ENCODE measurements around the gene TSPAN17. TPM values are rescaled to one million over a fixed set of nuclear protein-coding genes. Genes with fewer than 3 reads are reported as not detected.

Gene TSPAN17
- total RNA-seq, 1 experiment from 2014 or later: 48.0 TPM

DNA sequence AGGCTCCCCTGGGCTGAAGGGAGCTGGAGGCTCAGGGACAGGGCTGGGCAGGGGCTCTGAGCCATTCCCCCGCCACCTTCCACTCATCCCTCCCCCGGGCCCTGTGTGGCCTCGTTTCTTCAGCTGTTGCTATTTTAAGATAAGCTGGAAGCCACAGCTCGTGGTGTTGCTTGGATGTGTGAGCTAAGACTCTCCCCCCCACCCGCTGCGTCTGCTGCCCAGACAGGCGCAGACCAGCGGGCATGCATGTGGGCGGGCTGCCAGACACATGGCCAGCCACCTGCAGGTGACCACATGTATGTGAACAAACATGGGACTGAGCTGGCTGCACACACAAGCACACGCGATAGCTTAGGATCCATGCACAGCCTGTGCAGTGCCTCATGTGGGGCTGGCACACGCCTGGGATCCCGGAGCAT lies 25.6 kb upstream of the TSPAN17 start:
- DNase-seq (ENCODE audit: low spot score): peak; percentile 58

DNA sequence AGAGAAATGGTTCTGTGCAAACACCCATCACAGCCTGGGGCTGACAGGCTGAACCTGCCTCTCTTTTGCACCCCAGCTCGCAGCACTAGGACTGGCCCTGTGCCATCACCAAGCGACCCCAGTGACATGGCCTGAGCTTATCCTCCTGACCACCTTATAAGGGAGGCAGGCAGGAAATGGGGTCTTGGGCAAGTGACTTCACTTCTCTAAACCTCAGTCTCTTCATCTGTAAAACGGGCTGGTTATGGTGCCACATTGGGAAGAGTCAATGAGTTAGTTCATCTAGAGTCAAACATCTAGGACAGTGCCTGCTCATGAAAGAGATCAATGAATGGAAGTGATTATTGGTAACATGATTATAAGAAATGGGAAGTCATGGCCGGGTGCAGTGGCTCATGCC lies 23.1 kb upstream of the TSPAN17 start:
- no peak for DNase-seq (ENCODE audit: low spot score)

DNA sequence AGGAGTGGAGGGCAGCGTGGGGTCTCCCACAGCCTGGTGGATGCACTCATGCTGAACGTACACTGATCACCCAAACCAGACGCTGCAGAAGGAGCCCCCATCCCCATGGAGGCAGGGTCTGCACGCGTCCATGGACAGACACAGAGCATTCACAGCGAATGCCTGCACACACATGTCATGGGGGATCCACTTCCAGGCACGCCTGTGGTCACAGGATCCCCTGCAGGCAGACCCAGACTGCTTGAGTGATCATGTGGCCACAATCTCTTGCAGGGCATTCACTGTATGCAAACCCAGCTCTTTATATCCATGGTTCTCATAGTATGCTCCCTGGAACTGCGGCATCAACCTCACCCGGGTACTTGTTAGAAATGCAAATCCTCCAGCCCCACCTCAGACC lies 22.3 kb upstream of the TSPAN17 start:
- no peak for DNase-seq (ENCODE audit: low spot score)

DNA sequence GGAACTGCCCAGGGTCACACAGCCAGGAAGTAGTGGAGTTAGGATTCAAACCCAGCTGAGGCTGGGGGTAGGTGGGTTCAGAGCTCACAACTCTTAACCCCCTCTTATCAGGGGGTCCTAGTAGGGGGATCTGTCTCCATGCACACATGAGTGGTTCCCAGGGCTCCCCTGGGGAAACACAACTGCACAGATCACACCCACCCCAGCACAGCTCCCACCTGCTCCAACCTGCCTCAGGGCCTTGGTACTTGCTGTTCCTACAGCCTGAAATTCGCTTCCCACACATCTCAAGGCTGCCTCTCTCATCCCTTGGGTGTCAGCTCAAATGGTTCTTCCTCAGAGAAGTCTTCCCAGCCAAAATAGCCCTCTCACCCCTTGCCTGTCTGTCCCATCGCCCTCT lies 21.8 kb upstream of the TSPAN17 start:
- DNase-seq (ENCODE audit: low spot score): no peak

DNA sequence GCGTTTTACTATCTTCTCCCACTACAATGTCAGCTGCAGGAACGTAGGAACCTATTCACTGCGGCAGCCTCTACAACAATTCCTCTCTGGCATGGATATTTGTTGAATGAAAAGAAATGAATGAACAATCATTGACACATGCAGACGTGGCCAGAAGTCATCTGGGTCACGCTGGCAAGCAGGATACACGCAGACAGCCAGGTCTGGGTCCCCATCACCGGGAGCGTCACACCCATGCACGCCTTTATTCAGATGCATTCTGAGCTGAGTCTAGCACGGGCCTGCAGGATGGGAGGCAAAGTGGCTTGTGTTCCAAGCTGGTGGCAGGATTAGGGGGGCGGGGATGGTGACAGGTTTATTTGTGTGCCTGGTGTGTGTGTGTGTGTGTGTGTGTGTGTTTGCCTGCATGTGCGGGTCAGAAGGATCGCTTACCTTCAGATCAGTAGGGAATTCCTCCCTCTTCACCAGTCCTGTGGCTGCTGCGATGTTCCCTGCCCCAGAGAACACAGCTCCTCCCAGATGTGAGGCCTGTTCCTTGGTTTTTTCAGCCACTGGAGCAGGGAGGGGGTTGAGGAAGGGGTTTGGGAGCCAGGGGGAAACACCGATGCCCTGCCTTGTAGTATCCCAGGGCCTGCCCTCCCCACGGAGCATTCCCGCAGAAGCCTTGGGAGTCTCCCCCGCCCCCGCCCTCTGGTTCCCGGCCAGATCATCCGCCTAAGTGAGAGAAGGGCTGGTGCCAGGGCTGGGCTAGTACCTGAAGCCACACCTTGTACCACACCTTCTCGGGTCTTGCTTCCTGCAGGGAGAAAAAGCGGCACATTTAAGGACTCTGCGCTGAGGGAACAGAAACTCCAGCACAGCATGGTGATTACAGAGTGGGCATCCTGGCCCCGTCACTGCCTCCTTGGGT lies 21.1 kb upstream of the TSPAN17 start:
- no peak for DNase-seq (ENCODE audit: low spot score)

DNA sequence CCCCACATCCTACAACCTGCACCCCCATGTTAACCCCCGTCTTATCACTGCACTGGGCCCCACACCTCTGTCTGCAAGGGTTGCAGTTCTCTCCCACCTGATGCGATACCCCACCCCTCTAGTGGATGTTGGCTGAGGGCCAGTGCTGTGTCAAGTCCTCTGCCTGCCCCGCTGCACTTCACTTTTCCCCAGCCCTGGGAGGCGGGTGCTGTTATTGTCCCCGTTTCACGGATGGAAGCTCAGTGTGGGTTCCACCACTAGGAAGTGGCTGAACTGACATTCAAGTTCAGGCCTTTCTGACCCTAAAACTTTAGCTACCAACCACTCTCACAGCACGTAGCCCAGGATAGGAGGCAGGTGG lies 20.4 kb upstream of the TSPAN17 start:
- no peak for DNase-seq (ENCODE audit: low spot score)

DNA sequence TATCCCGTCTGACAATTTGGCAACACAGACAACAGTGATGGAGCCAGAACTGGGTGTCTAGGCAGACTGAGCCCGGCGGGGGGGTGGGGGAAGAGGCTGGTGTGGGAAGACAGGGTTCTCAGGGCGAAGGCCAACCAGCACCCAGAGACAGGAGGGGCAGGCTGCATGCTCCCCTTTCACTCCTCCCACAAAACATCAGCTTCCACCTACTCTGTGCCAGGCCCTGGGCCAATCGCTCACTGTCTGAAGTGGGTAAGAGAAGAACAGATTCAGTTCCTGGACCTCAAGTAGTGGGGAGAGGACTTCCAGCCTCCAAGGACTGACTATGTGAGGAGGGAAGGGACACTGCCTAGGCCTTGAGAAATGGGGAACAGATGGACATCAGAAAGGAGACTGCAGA lies 19.7 kb upstream of the TSPAN17 start:
- DNase-seq (ENCODE audit: low spot score): no peak

DNA sequence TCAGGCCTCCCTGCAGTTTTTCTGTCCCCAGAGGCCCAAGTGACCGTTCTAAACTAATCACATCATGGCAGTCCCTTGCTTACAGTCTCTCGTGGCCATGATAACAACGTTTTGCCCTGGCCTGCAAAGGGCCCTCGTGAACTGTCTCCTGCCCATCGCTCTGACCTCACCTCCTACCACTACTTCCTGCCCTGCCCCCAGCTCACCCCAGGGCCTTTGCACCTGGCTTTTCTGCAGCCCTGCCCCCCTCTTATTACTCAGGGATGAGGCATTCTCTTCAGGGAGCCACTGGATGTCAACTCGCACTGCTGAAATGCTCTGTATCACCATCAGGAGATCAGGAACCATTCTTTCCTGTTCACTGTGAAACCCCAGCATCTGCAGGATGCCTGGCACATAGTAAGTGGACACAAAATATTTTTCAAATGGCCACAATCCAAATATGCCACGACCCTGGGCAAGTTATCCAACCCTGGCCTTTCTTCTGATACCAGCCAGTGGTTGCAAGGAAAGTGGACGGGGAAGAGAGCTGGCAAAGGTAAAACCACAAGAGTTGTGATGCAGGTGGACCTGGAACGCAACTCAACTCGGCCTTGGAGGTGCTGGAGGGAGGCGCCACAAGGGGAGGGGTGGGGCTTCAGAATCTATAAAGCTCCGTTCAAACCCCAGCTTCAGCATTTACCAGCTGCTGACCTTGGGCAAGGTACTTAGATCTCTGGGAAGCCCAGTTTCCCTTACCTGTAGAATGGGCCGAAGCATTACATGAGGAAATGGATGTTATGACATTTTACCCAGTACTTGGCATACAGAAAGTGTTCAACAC lies 18.7 kb upstream of the TSPAN17 start:
- no peak for DNase-seq (ENCODE audit: low spot score)

DNA sequence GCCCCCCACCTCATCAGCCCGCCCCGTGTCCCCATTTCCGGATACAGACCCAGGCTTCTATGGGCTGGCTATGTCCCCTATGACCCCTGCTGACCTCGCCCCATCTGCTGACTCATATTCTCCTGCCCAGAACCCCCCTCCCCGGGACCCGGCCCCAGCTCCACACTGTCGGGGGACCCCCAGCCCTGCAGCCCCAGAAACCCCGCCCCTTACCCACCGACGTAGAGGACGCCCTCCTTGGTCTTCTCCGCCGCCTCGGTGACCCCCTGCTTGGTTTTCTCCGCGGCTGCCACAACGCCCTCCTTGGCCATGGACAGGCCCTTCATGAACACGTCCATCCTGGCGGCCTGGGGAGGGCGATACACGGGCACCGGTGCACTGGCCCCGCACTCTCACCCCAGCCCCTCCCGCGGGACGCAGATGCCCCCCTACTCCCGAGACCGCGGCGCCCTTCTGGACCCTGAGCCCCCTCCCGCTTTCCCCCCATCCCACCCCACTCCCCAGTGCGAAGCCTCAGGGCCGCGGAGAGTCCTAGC lies 17.9 kb upstream of the TSPAN17 start:
- DNase-seq (ENCODE audit: low spot score): no peak

DNA sequence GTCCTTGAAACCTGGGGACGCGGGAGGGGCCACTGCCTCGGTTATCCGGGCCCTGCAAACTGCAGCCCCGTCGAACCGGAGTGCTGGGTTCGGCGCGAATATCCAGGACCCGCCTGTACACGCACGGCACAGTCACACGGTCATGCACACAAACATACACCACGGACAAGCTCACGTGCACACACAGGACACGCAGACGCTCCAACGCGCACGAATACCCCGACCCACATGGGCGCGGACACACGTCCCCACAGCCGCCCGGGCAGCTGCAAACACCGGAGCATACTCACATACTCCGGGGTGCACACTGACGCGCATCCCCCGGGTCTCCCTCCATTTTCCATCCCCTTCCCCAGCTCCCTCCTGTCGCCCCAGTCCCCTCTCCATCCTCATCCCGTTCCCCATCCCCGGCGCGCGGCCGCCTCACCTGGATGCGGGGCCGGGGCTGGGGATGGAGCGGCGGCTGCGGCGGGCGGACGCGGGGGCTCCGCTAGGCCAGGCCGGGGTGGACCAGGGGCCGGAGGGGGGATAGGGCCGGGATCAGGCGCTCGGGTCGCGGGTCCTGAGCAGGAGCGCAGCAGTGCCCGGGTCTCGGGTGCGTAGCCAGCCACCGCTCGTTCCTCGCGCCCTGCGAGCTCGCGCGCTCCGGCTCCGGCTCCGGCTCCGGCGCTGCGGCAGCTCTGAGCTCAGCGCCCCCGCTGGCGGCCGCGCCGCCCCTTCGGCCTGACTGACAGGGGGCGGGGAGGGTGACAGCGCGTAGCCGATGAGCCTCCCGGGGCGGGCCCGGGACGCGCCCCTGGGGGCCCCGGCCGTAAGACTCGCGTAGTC lies 17.2 kb upstream of the TSPAN17 start, which contains the start of the genes EIF4E1B and SNCB:
EIF4E1B (plus strand) TSS at position 823 of the 828 bp plus-strand sequence. CDS start 12,113 bp downstream, outside the sequence.
SNCB (minus strand) TSS at position 682 of the 828 bp plus-strand sequence. CDS start 880 bp downstream, outside the sequence.
- DNase-seq (ENCODE audit: low spot score): no peak

DNA sequence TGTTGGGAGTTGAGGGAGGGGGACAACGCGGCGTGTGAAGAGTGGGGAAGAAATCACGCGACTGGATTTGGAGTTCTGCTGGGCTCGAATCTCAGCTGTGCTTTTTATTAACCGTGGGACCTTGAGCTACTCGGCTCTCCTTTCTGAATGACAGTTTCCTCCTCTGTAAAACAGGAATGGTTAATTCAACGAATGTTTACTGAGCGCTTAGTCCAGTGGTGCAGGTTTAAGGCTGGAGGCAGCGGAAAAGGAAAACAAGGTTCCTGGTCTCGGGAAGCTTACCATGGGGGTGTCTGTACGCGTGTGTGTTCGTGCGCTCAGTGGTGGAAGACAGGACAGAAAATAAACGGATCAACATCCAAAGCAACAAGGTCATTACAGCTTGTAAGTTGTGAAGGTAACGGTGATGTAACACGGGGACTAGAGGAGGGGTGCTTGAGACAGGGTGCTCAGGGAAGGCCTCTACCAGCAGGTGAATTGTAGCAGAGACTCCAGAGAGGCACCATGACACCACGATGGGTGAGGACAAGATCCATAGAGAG lies 16.5 kb upstream of the TSPAN17 start:
- DNase-seq (ENCODE audit: low spot score): no peak

DNA sequence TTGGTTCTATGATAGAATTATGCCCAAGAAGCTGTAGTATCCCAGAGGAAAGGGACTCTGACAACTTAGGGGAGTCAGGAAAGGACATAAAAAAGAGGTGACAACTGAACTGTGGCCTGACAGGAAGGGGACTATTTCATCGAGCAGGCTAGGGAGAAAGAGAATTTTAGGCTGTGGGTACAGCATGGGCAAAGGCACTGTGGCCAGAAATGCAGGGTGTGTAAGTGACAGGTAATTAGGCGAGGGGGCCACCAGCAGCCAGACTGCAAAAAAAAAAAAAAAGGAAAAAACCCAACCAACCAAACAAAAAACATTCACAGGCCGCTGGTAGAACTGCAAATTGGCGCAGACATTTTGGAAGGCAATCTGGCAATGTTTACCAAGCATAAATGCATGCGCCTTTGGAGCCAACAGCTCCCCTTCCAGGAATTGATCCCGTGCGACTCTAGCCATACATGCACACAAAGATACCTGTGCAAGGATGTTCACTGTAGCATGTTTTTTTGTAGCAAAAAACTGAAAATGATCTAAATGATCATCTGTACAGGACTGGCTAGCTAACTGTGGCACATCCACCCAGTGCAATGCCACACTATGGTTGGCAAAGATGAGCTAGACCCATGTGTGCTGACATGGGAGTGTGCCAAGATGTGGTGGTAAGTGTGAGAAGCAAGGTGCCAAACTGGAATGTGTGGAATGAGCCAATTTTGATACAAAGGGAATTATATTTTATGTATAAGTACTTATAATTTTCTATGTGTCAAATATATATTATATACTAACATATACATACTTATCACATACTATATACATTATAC lies 15.7 kb upstream of the TSPAN17 start:
- DNase-seq (ENCODE audit: low spot score): no peak

DNA sequence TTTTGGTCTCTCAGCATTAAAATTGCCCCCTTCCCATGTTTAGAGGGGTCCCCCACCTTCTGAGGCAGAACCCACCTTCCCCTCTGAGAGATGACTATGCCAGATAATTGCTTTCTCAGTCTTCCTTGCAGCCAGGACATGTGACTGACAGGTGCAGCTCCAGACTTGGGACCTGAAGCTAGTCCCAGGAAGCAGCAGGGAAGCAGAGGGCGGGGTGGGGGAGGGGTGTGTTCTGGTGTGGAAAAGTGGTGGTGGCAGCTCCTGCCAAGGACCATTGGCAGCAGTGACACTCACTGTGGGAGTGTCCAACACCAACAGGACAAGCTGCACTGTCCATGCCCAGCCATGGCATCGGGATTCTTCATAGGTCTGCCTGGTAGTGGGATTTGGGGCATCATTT lies 14.5 kb upstream of the TSPAN17 start:
- DNase-seq (ENCODE audit: low spot score): no peak

DNA sequence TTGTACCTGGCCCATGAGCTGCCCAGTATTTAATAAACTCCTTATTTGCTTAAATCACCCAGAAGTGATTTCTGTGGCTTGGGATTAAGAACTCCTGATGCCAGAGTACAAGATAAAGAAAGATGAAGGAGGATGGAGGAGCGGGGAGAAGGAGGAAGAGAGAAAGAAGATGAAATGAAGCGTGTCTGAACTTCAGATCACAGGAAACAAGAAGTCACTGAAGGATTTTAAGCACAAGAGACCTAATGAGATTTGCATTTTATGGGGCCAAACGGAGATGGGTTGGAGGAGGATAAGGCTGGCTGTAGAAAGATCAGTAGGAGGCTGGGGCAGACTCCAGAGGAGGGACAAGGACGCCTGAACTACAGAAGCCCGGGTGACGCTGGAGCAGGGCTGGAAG lies 13.7 kb upstream of the TSPAN17 start:
- DNase-seq (ENCODE audit: low spot score): no peak

DNA sequence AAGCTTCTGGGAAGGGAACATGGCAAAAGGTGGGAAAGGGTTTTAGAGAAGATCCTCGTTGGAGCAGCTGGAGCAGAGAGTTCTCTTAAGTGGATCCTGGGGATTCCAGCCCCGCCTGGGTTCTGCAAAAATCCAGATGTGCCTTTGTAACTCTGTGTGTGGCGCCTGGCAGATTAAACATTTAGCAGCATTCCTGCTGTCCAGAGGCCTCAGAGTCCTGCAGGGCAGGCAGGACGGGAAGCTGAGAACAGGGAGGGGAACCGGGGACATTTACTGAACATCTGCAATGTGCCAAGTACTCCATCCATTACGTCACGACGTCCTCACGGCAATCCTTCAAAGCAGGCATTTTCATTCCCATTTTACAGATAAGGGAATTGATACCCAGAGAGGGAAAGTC lies 10.9 kb upstream of the TSPAN17 start:
- DNase-seq (ENCODE audit: low spot score): no peak

DNA sequence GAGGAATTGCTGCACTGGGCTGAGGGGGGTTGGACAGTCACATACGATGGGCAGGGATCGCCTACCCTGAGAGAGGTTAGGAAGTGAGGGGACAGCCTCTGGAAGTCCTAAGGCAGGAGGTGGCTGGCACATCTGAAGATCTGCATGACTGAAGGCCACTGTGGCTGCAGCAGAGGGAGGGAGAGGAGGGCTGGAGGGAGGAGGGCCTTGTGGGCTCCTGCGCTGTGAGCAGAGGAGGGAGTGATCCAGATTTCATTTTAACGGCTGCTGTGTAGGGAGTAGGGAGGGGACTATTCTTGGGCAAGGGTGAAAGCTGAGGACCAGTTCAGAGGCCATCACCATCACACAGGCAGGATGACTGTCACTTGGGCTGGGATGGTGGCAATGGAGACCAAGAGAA lies 9.7 kb upstream of the TSPAN17 start:
- DNase-seq (ENCODE audit: low spot score): no peak

DNA sequence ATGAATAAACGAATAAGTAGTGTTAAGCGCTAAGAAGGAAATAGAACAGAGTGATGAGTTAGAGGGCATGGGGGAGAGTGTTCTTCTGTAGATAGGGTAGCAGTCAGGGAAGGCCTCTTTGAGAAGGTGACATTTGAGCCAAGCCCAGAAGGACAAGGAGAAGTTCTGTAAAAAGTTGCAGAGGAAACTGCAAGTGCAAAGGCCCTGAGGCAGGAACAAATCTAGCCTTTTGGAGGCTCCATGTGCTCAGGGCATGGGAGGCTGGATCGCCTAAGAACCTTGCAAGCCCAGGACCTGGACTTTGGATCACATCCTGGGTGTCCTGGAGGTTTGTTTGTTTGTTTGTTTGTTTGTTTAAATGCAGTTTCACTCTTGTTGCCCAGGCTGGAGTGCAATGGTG lies 8.8 kb upstream of the TSPAN17 start:
- no peak for DNase-seq (ENCODE audit: low spot score)

DNA sequence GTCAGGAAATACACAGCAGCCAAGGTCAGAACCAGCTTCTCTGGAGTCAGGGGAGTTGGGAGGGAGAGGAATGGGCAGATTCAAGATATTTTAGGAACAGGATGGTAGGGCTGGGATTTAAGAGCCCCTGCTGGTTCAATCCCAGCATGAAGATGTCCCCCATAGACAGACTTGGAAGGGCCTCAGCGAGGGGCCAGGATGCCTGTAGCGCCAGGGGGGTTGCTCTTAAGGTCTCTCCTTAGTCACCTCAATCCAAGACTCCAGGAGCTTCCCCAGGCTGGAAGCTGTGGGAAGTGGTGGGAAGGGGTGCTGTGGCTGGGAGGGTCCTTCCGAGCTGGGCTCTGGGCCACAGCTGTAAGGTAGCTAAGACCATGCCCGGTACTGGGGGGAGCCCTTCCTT lies 8.1 kb upstream of the TSPAN17 start:
- DNase-seq (ENCODE audit: low spot score): no peak

DNA sequence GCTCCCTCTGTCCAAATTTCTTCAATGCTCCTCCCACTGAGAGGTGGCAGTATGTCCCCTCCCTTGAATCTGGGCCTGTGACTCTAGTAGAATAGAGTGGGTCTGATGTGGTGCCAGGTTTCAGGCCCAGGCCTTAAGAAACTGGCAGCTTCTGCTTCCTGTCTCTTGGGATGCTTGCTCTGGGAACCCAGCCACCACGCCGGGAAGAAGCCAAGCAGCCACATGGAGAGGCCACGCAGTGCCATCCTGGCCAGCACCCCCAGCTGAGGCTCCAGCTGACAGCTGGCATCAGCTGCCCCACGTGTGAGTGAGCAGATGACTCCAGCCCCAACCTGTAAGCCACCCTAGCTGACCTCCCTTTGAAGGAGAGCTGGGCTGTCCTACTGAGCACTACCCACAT lies 7.3 kb upstream of the TSPAN17 start:
- peak; percentile 55 for DNase-seq (ENCODE audit: low spot score)

DNA sequence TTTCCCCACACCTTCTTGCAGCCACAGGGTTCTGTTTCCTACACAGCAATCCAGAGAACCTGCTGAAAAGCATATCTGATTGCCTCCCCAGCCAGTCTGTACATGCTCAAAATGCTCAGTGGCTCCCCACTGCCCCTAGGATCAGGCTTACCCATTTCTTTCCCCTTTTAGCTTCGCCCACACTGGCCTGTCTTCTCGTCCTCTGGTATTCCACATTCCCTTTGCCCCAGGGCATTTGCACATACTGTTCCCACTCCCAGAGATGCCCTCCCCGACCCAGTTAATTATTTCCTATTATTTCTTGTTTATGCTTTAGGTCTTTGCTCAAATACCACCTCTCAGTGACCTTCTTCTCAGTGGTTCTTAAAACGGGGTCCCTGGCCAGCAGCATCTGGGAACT lies 6.7 kb upstream of the TSPAN17 start:
- no peak for DNase-seq (ENCODE audit: low spot score)
